ENCODE results near the gene AKT1.

AKT1 gene

DNA sequence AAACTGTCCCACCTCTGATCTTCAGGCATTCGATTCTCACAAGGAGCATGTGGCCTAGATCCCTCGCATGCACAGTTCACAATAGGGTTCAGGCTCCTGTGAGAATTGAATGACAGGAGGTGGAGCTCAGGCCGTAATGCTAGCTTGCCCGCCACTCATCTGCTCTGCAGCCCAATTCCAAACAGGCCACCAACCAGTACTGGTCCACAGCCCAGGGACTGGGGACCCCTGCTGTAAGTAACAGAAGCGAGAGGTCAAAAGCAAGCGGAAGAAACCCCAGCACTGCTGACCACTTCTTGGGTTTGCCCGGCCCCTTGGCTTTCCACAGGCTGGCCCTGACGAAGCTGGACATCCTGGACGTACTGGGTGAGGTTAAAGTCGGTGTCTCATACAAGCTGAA, 51.1 kb downstream of the AKT1 start:
- TF ChIP-seq, protein P1, sequence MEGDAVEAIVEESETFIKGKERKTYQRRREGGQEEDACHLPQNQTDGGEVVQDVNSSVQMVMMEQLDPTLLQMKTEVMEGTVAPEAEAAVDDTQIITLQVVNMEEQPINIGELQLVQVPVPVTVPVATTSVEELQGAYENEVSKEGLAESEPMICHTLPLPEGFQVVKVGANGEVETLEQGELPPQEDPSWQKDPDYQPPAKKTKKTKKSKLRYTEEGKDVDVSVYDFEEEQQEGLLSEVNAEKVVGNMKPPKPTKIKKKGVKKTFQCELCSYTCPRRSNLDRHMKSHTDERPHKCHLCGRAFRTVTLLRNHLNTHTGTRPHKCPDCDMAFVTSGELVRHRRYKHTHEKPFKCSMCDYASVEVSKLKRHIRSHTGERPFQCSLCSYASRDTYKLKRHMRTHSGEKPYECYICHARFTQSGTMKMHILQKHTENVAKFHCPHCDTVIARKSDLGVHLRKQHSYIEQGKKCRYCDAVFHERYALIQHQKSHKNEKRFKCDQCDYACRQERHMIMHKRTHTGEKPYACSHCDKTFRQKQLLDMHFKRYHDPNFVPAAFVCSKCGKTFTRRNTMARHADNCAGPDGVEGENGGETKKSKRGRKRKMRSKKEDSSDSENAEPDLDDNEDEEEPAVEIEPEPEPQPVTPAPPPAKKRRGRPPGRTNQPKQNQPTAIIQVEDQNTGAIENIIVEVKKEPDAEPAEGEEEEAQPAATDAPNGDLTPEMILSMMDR (IDR thresholded peaks at IDR 0.05; ENCODE audit: extremely low read depth, insufficient read depth, missing control alignments): no peak
- in situ Hi-C loops (cut with MboI; ENCODE audit: low pct_unique_long_range_greater_than_20kb, low sequenced_read_pairs, unreplicated experiment): no loop called here
- DNase-seq (ENCODE audit: low spot score): no peak

DNA sequence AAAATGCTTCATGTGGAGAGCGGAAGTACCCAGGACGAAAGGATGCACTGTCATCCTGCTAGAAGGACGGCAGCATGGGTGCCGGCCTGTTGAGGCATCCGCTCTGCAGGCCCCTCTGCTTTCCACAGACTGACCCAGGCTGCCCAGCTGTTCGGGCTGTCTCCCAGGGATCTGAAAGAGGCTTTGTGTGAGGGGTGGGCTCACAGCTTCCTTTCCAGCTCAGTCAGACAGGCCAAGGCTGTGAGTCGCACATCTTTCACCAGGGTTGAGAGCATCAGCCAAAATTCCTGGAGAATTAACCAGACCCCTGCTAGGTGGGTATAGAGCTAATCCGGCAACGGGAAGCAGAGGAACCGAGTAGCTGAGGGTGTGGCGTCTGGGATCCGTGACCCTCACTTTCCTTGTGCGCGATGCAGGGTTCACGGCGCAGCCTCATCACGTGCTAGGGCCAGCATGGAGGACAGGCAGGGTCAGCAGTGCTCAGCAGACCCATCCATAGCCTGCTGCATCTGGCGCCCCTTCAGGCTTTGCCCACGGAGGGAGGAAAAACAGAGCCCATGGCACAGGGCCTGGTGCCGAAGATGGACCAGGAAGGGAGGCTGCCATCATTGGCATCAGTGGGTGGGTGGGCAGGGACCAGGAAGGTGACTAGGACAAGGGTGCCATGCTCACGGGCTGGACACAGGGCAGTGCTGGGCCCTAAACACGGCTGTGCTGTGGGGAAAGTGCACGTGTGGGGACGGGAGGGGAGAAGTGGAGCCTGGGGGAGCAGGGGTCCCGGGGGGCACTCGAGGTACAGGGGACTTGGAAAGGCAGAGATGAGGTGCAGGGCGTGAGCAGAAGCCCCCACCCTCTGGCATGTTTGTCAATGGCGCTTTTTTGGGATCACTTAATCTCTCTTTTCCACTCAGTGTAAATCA, 51.8 kb downstream of the AKT1 start:
- TF ChIP-seq, protein P1 (IDR thresholded peaks at IDR 0.05; ENCODE audit: extremely low read depth, insufficient read depth, missing control alignments): no peak
- no peak for DNase-seq (ENCODE audit: low spot score)

DNA sequence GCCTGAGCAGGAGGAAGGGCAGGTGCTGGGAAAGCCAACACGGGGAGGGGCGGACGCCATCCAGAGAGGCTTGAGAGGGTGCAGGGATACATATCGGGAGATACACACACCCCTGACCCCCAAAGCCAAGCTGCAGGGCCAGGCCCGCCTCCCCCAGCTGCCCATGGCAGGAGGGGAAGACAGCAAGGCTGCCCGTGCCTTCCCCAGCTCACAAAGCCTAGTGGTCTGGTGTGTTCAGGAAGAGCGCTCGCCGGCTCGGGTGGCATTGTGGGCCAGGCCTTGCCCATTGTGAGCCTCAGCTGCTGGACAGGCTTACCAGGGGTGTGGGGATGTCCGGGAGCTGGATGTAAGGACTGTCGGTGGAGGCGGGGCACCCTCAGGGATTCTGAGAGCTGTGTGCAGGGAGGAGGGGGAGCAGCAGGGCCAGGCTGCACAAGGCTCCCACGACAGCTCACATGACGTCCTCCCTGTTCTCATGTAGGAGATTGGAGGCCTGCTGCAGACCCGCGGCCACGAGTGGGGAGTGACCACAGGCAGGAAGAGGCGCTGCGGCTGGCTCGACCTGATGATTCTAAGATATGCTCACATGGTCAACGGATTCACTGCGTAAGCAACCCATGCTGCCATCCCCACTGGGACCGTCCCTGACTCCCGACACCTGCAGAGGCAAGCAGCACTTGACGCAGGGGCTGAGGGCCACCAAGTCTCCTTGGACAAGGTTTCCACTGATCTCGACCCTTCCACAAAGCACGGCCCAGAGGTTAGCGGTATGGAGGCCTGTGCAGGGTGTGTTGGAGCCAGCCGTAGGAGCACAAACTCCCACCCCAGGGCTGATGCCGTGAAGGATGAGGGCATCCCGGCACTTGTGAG, 52.7 kb downstream of the AKT1 start:
- TF ChIP-seq, protein P1 (IDR thresholded peaks at IDR 0.05; ENCODE audit: extremely low read depth, insufficient read depth, missing control alignments): no peak
- no peak for DNase-seq (ENCODE audit: low spot score)
- in situ Hi-C loops (cut with MboI; ENCODE audit: low pct_unique_long_range_greater_than_20kb, low sequenced_read_pairs, unreplicated experiment): no loop called here

More for the DNA sequence above, 51.8 kb downstream of the AKT1 start:
- in situ Hi-C loops (cut with MboI; ENCODE audit: low pct_unique_long_range_greater_than_20kb, low sequenced_read_pairs, unreplicated experiment): no loop called here

DNA sequence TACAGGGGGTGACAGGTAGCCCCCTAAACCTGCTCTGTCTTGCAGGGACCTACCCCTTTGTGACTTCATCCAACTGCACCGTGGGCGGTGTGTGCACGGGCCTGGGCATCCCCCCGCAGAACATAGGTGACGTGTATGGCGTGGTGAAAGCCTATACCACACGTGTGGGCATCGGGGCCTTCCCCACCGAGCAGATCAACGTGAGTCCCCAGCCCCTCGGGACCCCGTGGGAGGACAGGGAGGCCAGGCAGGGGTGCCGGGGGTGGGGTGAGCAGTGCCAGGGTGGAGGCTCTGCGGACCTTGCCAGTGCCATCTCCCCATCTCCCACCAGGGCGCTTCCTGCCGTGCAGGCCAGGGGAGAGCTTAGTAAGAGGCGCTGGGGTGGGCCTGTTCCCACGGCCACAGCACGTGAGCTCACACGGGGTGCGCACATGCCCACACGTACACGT, 53.7 kb downstream of the AKT1 start:
- in situ Hi-C loops (cut with MboI; ENCODE audit: low pct_unique_long_range_greater_than_20kb, low sequenced_read_pairs, unreplicated experiment): no loop called here
- TF ChIP-seq, protein P1 (IDR thresholded peaks at IDR 0.05; ENCODE audit: extremely low read depth, insufficient read depth, missing control alignments): no peak
- DNase-seq (ENCODE audit: low spot score): no peak

DNA sequence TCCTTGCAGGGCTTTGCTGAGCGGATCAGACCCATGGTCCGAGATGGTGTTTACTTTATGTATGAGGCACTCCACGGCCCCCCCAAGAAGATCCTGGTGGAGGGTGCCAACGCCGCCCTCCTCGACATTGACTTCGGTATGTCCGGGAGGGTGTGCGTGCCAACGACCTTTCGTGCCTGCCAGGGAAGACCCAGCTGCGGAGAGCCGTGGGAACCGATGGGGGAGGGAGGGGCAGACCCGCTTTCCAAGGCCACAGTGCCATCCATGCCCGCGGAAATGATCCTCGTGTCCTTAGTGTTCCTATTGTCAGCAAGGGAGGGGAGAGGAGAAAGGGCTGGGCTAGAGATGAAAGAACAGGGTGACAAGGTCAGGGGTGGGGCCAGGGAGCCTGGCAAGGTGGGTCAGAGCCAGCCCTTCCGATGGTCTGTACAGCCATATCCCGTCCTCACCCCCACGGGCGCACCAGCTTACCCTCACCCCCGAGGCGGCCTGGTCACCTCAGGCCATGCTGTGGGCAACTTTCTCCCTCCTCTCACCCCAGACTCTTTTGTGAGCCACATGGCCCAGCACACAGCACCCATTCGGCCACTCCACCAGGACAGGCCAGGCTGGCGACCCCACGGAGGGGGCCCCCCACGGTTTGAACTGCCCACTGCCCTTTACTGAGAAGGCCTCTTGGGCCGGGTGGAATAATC, 54.3 kb downstream of the AKT1 start:
- in situ Hi-C loops (cut with MboI; ENCODE audit: low pct_unique_long_range_greater_than_20kb, low sequenced_read_pairs, unreplicated experiment): no loop called here
- TF ChIP-seq, protein P1 (IDR thresholded peaks at IDR 0.05; ENCODE audit: extremely low read depth, insufficient read depth, missing control alignments): no peak
- no peak for DNase-seq (ENCODE audit: low spot score)
